HG02885 (cell line): Measurements from ENCODE around the gene EMILIN3.

Experiments
- ATAC-seq: cut with Tn5 transposase; IDR thresholded peaks from one replicate; pipeline ENCODE4 v1.9.1; 2021; ENCODE audit warnings: mild to moderate bottlenecking; ENCODE audit not compliant: unreplicated experiment, poor library complexity

EMILIN3 gene

GRCh38 chr20:41349266-41349665 lies 17.4 kb downstream of the EMILIN3 start:
- no peak for ATAC-seq

- ATAC-seq, result no peak
These were observed 18.0 kb downstream of the EMILIN3 start for GRCh38 chr20:41348430-41349172.

GRCh38 chr20:41347523-41348429 lies 18.8 kb downstream of the EMILIN3 start:
- ATAC-seq, result no peak

GRCh38 chr20:41345729-41346067 lies 20.9 kb downstream of the EMILIN3 start:
- ATAC-seq, result no peak

GRCh38 chr20:41344938-41345728 lies 21.5 kb downstream of the EMILIN3 start:
- no peak for ATAC-seq

GRCh38 chr20:41344477-41344876 lies 22.1 kb downstream of the EMILIN3 start:
- no peak for ATAC-seq

GRCh38 chr20:41342474-41343464 lies 23.8 kb downstream of the EMILIN3 start:
- ATAC-seq, result no peak

GRCh38 chr20:41340327-41341055 lies 26.1 kb downstream of the EMILIN3 start, which contains the start of gene LPIN3:
LPIN3 (plus strand) TSS chr20:41340821; CDS start chr20:41345804, 4,983 bp downstream.
- ATAC-seq, result peak; percentile 47

- ATAC-seq, result peak; percentile 75
These were observed 26.7 kb downstream of the EMILIN3 start for GRCh38 chr20:41339957-41340326.

GRCh38 chr20:41336711-41337492 lies 29.7 kb downstream of the EMILIN3 start:
- ATAC-seq, result no peak

- no peak for ATAC-seq
These were observed 31.0 kb downstream of the EMILIN3 start for GRCh38 chr20:41335591-41335990.

GRCh38 chr20:41334443-41335421 lies 31.9 kb downstream of the EMILIN3 start:
- ATAC-seq, result no peak

GRCh38 chr20:41334036-41334435 lies 32.6 kb downstream of the EMILIN3 start:
- no peak for ATAC-seq

GRCh38 chr20:41331731-41332130 lies 34.9 kb downstream of the EMILIN3 start:
- no peak for ATAC-seq

GRCh38 chr20:41330941-41331340 lies 35.7 kb downstream of the EMILIN3 start:
- no peak for ATAC-seq

GRCh38 chr20:41330343-41330720 lies 36.3 kb downstream of the EMILIN3 start:
- no peak for ATAC-seq
